C4-2B (cell line): ENCODE results near the gene TBC1D4.

Experiments
- ZFX ChIP-seq: fragments of 450-650 bp; IDR thresholded peaks from 2 replicates; pipeline ENCODE4 v1.6.1; 2017
- TF ChIP-seq, protein P1 (sequence below): fragments of 450-650 bp; conservative IDR thresholded peaks from 2 replicates; pipeline ENCODE4 v1.5.1; 2017; ENCODE audit warnings: mild to moderate bottlenecking

DNA sequence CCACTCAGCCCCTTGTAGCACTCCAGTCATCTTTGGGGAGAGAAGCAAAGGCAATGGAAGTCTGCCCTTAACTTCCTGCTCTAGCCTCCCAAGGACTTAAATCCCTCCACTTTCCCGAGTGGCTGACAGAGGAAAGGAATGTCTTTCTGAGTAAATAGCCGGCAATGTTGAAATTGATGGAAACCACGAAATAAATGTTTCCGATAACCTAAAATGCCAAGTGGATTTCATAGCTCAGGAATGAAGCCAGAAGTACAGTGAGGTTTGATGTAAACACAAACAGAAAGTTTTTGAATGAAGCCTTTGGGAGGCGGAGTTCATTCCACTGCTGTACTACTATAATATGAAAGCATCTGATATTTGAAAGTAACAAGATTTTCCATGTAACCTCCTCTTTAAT, 14.0 kb upstream of the TBC1D4 start:
- TF ChIP-seq, protein P1, sequence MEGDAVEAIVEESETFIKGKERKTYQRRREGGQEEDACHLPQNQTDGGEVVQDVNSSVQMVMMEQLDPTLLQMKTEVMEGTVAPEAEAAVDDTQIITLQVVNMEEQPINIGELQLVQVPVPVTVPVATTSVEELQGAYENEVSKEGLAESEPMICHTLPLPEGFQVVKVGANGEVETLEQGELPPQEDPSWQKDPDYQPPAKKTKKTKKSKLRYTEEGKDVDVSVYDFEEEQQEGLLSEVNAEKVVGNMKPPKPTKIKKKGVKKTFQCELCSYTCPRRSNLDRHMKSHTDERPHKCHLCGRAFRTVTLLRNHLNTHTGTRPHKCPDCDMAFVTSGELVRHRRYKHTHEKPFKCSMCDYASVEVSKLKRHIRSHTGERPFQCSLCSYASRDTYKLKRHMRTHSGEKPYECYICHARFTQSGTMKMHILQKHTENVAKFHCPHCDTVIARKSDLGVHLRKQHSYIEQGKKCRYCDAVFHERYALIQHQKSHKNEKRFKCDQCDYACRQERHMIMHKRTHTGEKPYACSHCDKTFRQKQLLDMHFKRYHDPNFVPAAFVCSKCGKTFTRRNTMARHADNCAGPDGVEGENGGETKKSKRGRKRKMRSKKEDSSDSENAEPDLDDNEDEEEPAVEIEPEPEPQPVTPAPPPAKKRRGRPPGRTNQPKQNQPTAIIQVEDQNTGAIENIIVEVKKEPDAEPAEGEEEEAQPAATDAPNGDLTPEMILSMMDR, result no peak
- no peak for TF ChIP-seq ZFX
